Astrocyte (in vitro differentiated cells and primary cell): ENCODE measurements around the gene CAMK1D. TPM values are rescaled to one million over a fixed set of nuclear protein-coding genes. Genes with fewer than 3 reads are reported as not detected.

Source experiments
- DNase-seq: peaks from one replicate; pipeline ENCODE4 v3.0.0-alpha.2; 2010; ENCODE audit warnings: low read depth
- FAIRE-seq: peaks from 2 replicates; lab custom pipeline; 2011; peaks lifted over from hg19 to GRCh38; lab: Jason Lieb, UNC
- H2AFZ ChIP-seq: 2 replicates; pipeline ENCODE4 v1.6.0; 2012; ENCODE audit warnings: low read depth, low read length, inconsistent platforms
- H3K27ac ChIP-seq: 2 replicates; pipeline ENCODE4 v1.5.1; 2011; ENCODE audit warnings: low read depth, low read length, inconsistent platforms
- H3K27me3 ChIP-seq: 2 replicates; pipeline ENCODE4 v1.6.0; 2011; ENCODE audit warnings: low read length, inconsistent platforms; ENCODE audit not compliant: insufficient read depth
- H3K36me3 ChIP-seq: 2 replicates; pipeline ENCODE4 v1.5.1; 2011; ENCODE audit warnings: low read length, inconsistent platforms; ENCODE audit not compliant: insufficient read depth
- H3K4me1 ChIP-seq: 2 replicates; pipeline ENCODE4 v1.5.1; 2011; ENCODE audit warnings: low read length, inconsistent platforms; ENCODE audit not compliant: insufficient read depth
- H3K4me2 ChIP-seq: 2 replicates; pipeline ENCODE4 v1.6.0; 2012; ENCODE audit warnings: low read length, inconsistent platforms
- H3K4me3 ChIP-seq: 2 replicates; pipeline ENCODE4 v1.5.1; 2011; ENCODE audit warnings: low read depth, mild to moderate bottlenecking, low read length, inconsistent platforms; ENCODE audit not compliant: insufficient read depth
- H3K79me2 ChIP-seq: 2 replicates; pipeline ENCODE4 v1.6.0; 2012; ENCODE audit warnings: mild to moderate bottlenecking, low read length, inconsistent platforms; ENCODE audit not compliant: insufficient read depth
- H3K9ac ChIP-seq: 2 replicates; pipeline ENCODE4 v1.6.0; 2012; ENCODE audit warnings: mild to moderate bottlenecking, low read length, inconsistent platforms
- H3K9me3 ChIP-seq: 2 replicates; pipeline ENCODE4 v1.5.1; 2012; ENCODE audit warnings: low read depth, mild to moderate bottlenecking, low read length, inconsistent platforms; ENCODE audit not compliant: insufficient read depth
- H4K20me1 ChIP-seq: 2 replicates; pipeline ENCODE4 v1.6.0; 2012; ENCODE audit warnings: low read length, inconsistent platforms; ENCODE audit not compliant: insufficient read depth
- H3K27ac Mint-ChIP-seq: one replicate; pipeline ENCODE4 v1.8.0; 2021; ENCODE audit warnings: mild to moderate bottlenecking, mixed read lengths; ENCODE audit not compliant: unreplicated experiment
- H3K27me3 Mint-ChIP-seq: one replicate; pipeline ENCODE4 v1.8.0; 2021; ENCODE audit warnings: low read depth, mixed read lengths; ENCODE audit not compliant: unreplicated experiment
- H3K36me3 Mint-ChIP-seq: one replicate; pipeline ENCODE4 v1.8.0; 2021; ENCODE audit warnings: low read depth, mixed read lengths; ENCODE audit not compliant: unreplicated experiment
- H3K4me1 Mint-ChIP-seq: one replicate; pipeline ENCODE4 v1.8.0; 2021; ENCODE audit warnings: low read depth, mixed read lengths; ENCODE audit not compliant: unreplicated experiment
- H3K4me3 Mint-ChIP-seq: one replicate; pipeline ENCODE4 v1.8.0; 2021; ENCODE audit warnings: mild to moderate bottlenecking, moderate library complexity, mixed read lengths; ENCODE audit not compliant: unreplicated experiment
- H3K9me3 Mint-ChIP-seq: one replicate; pipeline ENCODE4 v1.8.0; 2021; ENCODE audit warnings: mild to moderate bottlenecking, mixed read lengths; ENCODE audit not compliant: unreplicated experiment
- CTCF ChIP-seq: IDR thresholded peaks from 2 replicates; pipeline ENCODE4 v1.5.1; 2011; ENCODE audit warnings: low read depth, mild to moderate bottlenecking, inconsistent platforms, low read length, moderate library complexity; ENCODE audit not compliant: insufficient read depth
- EZH2 ChIP-seq: IDR thresholded peaks from 2 replicates; pipeline ENCODE4 v1.6.1; 2012; ENCODE audit warnings: mild to moderate bottlenecking, low read length, inconsistent platforms; ENCODE audit not compliant: insufficient read depth
- total RNA-seq: library from RNA; stranded (reverse); gene quantifications from 2 replicates; pipeline ENCODE4 v1.2.1, GENCODE V29; 2021

Gene CAMK1D
- total RNA-seq, 1 donor from 2014 or later = 23.6 TPM

- Histone ChIP-seq H4K20me1 (peaks cover 21% of the 10 kb centered on the region), H3K9me3 (no peaks in the 10 kb centered on the region), H3K4me2 (no peak overlapping the region), H3K9ac (no peak overlapping the region), H3K4me1 (peaks cover 10% of the 10 kb centered on the region), H2AFZ (no peak overlapping the region), H3K27me3 (no peaks in the 10 kb centered on the region), H3K27ac (no peak overlapping the region), H3K4me3 (no peak overlapping the region), H3K36me3 (no peaks in the 10 kb centered on the region), H3K79me2 (peaks cover 12% of the 10 kb centered on the region)
- Mint-ChIP-seq H3K4me3 (no peak overlapping the region), H3K9me3 (no peaks in the 10 kb centered on the region), H3K27me3 (no peaks in the 10 kb centered on the region), H3K4me1 (peaks cover 4% of the 10 kb centered on the region), H3K27ac (peak overlapping the region; percentile 12), H3K36me3 (peaks cover 5% of the 10 kb centered on the region)
- no peak for FAIRE-seq
- TF ChIP-seq EZH2 (no peak), CTCF (no peak)
- DNase-seq = peak; percentile 24
Observed at GRCh38 chr10:12465385-12466136, 116.2 kb downstream of the CAMK1D start.

- H3K79me2 ChIP-seq = peaks cover 15% of the 10 kb centered on the region
- peaks cover 32% of the 10 kb centered on the region for H4K20me1 ChIP-seq
- H3K4me2 ChIP-seq = peak overlapping the region; percentile 33
- H2AFZ ChIP-seq = no peak overlapping the region
- no peaks in the 10 kb centered on the region for H3K27me3 ChIP-seq
- H3K9me3 Mint-ChIP-seq = no peaks in the 10 kb centered on the region
- TF ChIP-seq EZH2 (no peak), CTCF (no peak)
- peak; percentile 43 for DNase-seq
- H3K9me3 ChIP-seq = no peaks in the 10 kb centered on the region
- peaks cover 3% of the 10 kb centered on the region for H3K27me3 Mint-ChIP-seq
- peaks cover 10% of the 10 kb centered on the region for H3K4me1 ChIP-seq
- peak overlapping the region; percentile 15 for H3K9ac ChIP-seq
- H3K27ac ChIP-seq = no peak overlapping the region
- no peak overlapping the region for H3K27ac Mint-ChIP-seq
- peaks cover 5% of the 10 kb centered on the region for H3K36me3 Mint-ChIP-seq
- no peak overlapping the region for H3K4me3 Mint-ChIP-seq
- FAIRE-seq = no peak
- H3K36me3 ChIP-seq = no peaks in the 10 kb centered on the region
- H3K4me3 ChIP-seq = no peak overlapping the region
- H3K4me1 Mint-ChIP-seq = peaks cover 4% of the 10 kb centered on the region
Observed at GRCh38 chr10:12466704-12467305, 117.5 kb downstream of the CAMK1D start.

GRCh38 chr10:12469345-12469744 lies 120.0 kb downstream of the CAMK1D start:
- Mint-ChIP-seq H3K9me3 (no peaks in the 10 kb centered on the region), H3K4me3 (no peak overlapping the region), H3K36me3 (peaks cover 1% of the 10 kb centered on the region), H3K4me1 (peaks cover 15% of the 10 kb centered on the region), H3K27me3 (peaks cover 3% of the 10 kb centered on the region), H3K27ac (no peak overlapping the region)
- TF ChIP-seq CTCF (no peak), EZH2 (no peak)
- Histone ChIP-seq H3K27ac (no peak overlapping the region), H4K20me1 (peaks cover 35% of the 10 kb centered on the region), H3K4me2 (no peak overlapping the region), H3K27me3 (no peaks in the 10 kb centered on the region), H3K4me3 (no peak overlapping the region), H3K79me2 (peaks cover 19% of the 10 kb centered on the region), H2AFZ (no peak overlapping the region), H3K36me3 (no peaks in the 10 kb centered on the region), H3K9me3 (no peaks in the 10 kb centered on the region), H3K9ac (no peak overlapping the region), H3K4me1 (peaks cover 22% of the 10 kb centered on the region)
- DNase-seq (no peak), FAIRE-seq (no peak)
